Mesendoderm (in vitro differentiated cells): ENCODE data around the gene LMO2.

ENCODE experiments used
- DNase-seq: peaks from one replicate; pipeline ENCODE4 v3.0.0; 2013
- H2AK5ac ChIP-seq: 2 replicates; pipeline ENCODE4 v1.6.1; 2013; ENCODE audit warnings: low read length, inconsistent platforms
- H2BK120ac ChIP-seq: 2 replicates; pipeline ENCODE4 v1.6.1; 2013; ENCODE audit warnings: low read depth, mild to moderate bottlenecking, low read length, moderate library complexity, mixed read lengths
- H2BK15ac ChIP-seq: replicated peaks from 2 replicates; pipeline ENCODE4 v1.6.1; 2013; ENCODE audit warnings: low read depth, mild to moderate bottlenecking, moderate library complexity
- H2BK5ac ChIP-seq: 2 replicates; pipeline ENCODE4 v1.6.1; 2013; ENCODE audit warnings: low read length, inconsistent platforms
- H3K18ac ChIP-seq: 2 replicates; pipeline ENCODE4 v1.6.1; 2013; ENCODE audit warnings: mild to moderate bottlenecking, low read length, mixed read lengths
- H3K23ac ChIP-seq: one replicate; pipeline ENCODE4 v1.6.1; 2013; ENCODE audit warnings: low read length
- H3K27ac ChIP-seq: 2 replicates; pipeline ENCODE4 v1.5.1; 2013; ENCODE audit warnings: low read depth, mild to moderate bottlenecking, inconsistent platforms, low read length, moderate library complexity
- H3K27me3 ChIP-seq: 2 replicates; pipeline ENCODE4 v1.6.1; 2013; ENCODE audit warnings: low read length, control low read depth, mild to moderate bottlenecking, inconsistent platforms; ENCODE audit not compliant: insufficient read depth, poor library complexity
- H3K36me3 ChIP-seq: 2 replicates; pipeline ENCODE4 v1.6.1; 2013; ENCODE audit warnings: low read length, inconsistent platforms; ENCODE audit not compliant: control insufficient read depth, insufficient read depth
- H3K4ac ChIP-seq: one replicate; pipeline ENCODE4 v1.6.1; 2013; ENCODE audit warnings: low read depth, mild to moderate bottlenecking, low read length, moderate library complexity
- H3K4me1 ChIP-seq: 2 replicates; pipeline ENCODE4 v1.6.1; 2013; ENCODE audit warnings: low read depth, low read length, inconsistent platforms; ENCODE audit not compliant: control insufficient read depth
- H3K4me2 ChIP-seq: 2 replicates; pipeline ENCODE4 v1.6.1; 2013; ENCODE audit warnings: low read length
- H3K4me3 ChIP-seq: 2 replicates; pipeline ENCODE4 v1.5.1; 2013; ENCODE audit warnings: mild to moderate bottlenecking, low read length
- H3K56ac ChIP-seq: one replicate; pipeline ENCODE4 v1.6.1; 2013; ENCODE audit warnings: low read length
- H3K79me1 ChIP-seq: 2 replicates; pipeline ENCODE4 v1.6.1; 2013; ENCODE audit warnings: low read length, inconsistent platforms
- H3K79me2 ChIP-seq: 2 replicates; pipeline ENCODE4 v1.6.1; 2013; ENCODE audit warnings: mild to moderate bottlenecking, low read length; ENCODE audit not compliant: control insufficient read depth, insufficient read depth
- H3K9ac ChIP-seq: 2 replicates; pipeline ENCODE4 v1.6.1; 2013; ENCODE audit warnings: low read length, inconsistent platforms
- H4K5ac ChIP-seq: one replicate; pipeline ENCODE4 v1.6.1; 2013; ENCODE audit warnings: low read length
- H4K8ac ChIP-seq: one replicate; pipeline ENCODE4 v1.6.1; 2013; ENCODE audit warnings: low read depth, mild to moderate bottlenecking, control low read depth, low read length, moderate library complexity
- WGBS: extraction: QIAGEN DNeasy Blood & Tissue Kit; methylation state at CpG from one replicate; pipeline ENCODE4 v1.1.7; 2013; ENCODE audit warnings: low lambda C conversion rate, missing lambda C conversion rate; ENCODE audit not compliant: insufficient coverage; ENCODE audit errors: extremely low coverage; 5-methylcytosine and 5-hydroxymethylcytosine counted together

The LMO2 gene

DNA sequence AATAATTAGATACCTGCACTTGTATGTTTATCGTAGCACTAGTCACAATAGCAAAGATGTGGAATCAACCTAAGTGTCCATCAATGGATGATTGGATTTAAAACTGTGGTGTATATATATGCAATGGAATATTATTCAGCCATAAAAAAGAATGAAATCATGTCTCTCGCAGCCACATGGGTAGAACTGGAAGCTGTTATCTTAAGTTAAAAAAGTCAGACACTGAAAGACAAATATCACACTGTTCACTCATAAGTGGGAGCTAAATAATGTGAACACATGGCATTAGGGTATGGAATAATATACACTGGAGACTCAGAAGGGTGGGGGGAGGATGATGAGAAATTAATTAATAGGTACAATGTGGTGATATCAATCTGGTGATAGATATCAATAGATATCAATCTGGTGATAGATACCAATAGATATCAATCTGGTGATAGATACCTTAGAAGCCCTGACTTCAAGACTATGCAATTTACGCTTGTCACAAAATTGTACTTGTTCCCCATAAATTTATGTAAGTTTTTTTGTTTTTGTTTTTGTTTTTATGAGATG lies 2.0 kb downstream of the LMO2 start:
- H2BK15ac ChIP-seq, result no peak overlapping the region
- H3K79me2 ChIP-seq, result no peaks in the 10 kb centered on the region
- no peak overlapping the region for H4K8ac ChIP-seq
- H3K36me3 ChIP-seq, result no peaks in the 10 kb centered on the region
- H3K79me1 ChIP-seq, result no peaks in the 10 kb centered on the region
- no peak overlapping the region for H3K27ac ChIP-seq
- H2BK120ac ChIP-seq, result no peak overlapping the region
- no peak overlapping the region for H2AK5ac ChIP-seq
- no CpG with 5 or more reads among the region's 3 CpGs for WGBS
- H4K5ac ChIP-seq, result no peak overlapping the region
- no peak overlapping the region for H2BK5ac ChIP-seq
- H3K4me3 ChIP-seq, result no peak overlapping the region
- H3K4me1 ChIP-seq, result no peaks in the 10 kb centered on the region
- H3K4ac ChIP-seq, result no peak overlapping the region
- no peak overlapping the region for H3K9ac ChIP-seq
- no peaks in the 10 kb centered on the region for H3K27me3 ChIP-seq
- DNase-seq, result no peak
- H3K18ac ChIP-seq, result no peak overlapping the region
- no peak overlapping the region for H3K23ac ChIP-seq
- no peak overlapping the region for H3K56ac ChIP-seq
- no peak overlapping the region for H3K4me2 ChIP-seq

GRCh38 chr11:33889296-33889695 lies 2.6 kb downstream of the LMO2 start:
- H3K4me2 ChIP-seq, result no peak overlapping the region
- no peak overlapping the region for H4K8ac ChIP-seq
- no peak overlapping the region for H3K23ac ChIP-seq
- H4K5ac ChIP-seq, result no peak overlapping the region
- no peak overlapping the region for H3K18ac ChIP-seq
- no peaks in the 10 kb centered on the region for H3K4me1 ChIP-seq
- WGBS, result no CpG with 5 or more reads among the region's 6 CpGs
- H2BK5ac ChIP-seq, result no peak overlapping the region
- no peak overlapping the region for H2BK15ac ChIP-seq
- no peaks in the 10 kb centered on the region for H3K36me3 ChIP-seq
- no peak for DNase-seq
- no peaks in the 10 kb centered on the region for H3K79me2 ChIP-seq
- H3K27me3 ChIP-seq, result no peaks in the 10 kb centered on the region
- H2AK5ac ChIP-seq, result no peak overlapping the region
- H3K4ac ChIP-seq, result no peak overlapping the region
- H3K4me3 ChIP-seq, result no peak overlapping the region
- H3K27ac ChIP-seq, result no peak overlapping the region
- no peak overlapping the region for H3K56ac ChIP-seq
- H3K79me1 ChIP-seq, result no peaks in the 10 kb centered on the region
- no peak overlapping the region for H2BK120ac ChIP-seq
- no peak overlapping the region for H3K9ac ChIP-seq

DNA sequence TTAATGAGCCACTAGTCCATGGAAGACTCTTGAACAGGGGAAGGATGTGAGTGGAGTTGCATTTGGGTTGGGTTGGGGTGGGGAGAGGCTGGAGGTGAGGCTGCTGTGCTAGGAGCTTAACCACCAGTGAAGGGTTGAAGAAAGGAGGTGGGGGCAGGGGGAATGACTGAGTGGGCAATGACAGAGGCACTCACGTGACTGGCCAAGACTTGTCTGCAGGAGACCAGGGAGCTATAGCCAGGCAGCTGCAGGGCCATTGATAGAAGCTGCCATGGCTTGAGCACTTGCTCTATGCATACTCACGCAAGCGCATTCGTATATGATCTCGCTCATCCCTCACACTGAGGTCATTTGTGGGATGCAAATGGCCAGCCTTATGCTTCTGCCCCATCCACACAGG lies 4.0 kb downstream of the LMO2 start:
- Histone ChIP-seq H2AK5ac (no peak overlapping the region), H3K79me1 (no peaks in the 10 kb centered on the region), H3K4me2 (no peak overlapping the region), H3K4me3 (no peak overlapping the region), H2BK15ac (no peak overlapping the region), H3K36me3 (no peaks in the 10 kb centered on the region), H3K18ac (no peak overlapping the region), H3K79me2 (no peaks in the 10 kb centered on the region), H3K4me1 (no peaks in the 10 kb centered on the region), H2BK5ac (no peak overlapping the region), H3K23ac (no peak overlapping the region), H3K9ac (no peak overlapping the region), H2BK120ac (no peak overlapping the region), H3K27ac (no peak overlapping the region), H3K4ac (no peak overlapping the region), H3K56ac (no peak overlapping the region), H4K5ac (no peak overlapping the region), H4K8ac (no peak overlapping the region), H3K27me3 (no peaks in the 10 kb centered on the region)
- no peak for DNase-seq
- WGBS, result no CpG with 5 or more reads among the region's 5 CpGs

GRCh38 chr11:33885338-33886005 lies 6.4 kb downstream of the LMO2 start:
- no peak for DNase-seq
- no CpG with 5 or more reads among the region's 3 CpGs for WGBS
- H3K18ac ChIP-seq, result no peak overlapping the region
- no peak overlapping the region for H3K4me2 ChIP-seq
- no peak overlapping the region for H3K4ac ChIP-seq
- no peak overlapping the region for H3K23ac ChIP-seq
- no peak overlapping the region for H3K4me3 ChIP-seq
- H4K5ac ChIP-seq, result no peak overlapping the region
- no peaks in the 10 kb centered on the region for H3K36me3 ChIP-seq
- H2AK5ac ChIP-seq, result no peak overlapping the region
- H4K8ac ChIP-seq, result no peak overlapping the region
- no peak overlapping the region for H2BK120ac ChIP-seq
- H2BK15ac ChIP-seq, result no peak overlapping the region
- no peaks in the 10 kb centered on the region for H3K4me1 ChIP-seq
- no peak overlapping the region for H3K9ac ChIP-seq
- no peak overlapping the region for H3K27ac ChIP-seq
- H2BK5ac ChIP-seq, result no peak overlapping the region
- no peak overlapping the region for H3K56ac ChIP-seq
- no peaks in the 10 kb centered on the region for H3K79me2 ChIP-seq
- H3K79me1 ChIP-seq, result no peaks in the 10 kb centered on the region
- H3K27me3 ChIP-seq, result no peaks in the 10 kb centered on the region

GRCh38 chr11:33884601-33885000 lies 7.3 kb downstream of the LMO2 start:
- no CpG with 5 or more reads among the region's 3 CpGs for WGBS
- no peak overlapping the region for H2BK15ac ChIP-seq
- no peak overlapping the region for H3K9ac ChIP-seq
- H3K4me2 ChIP-seq, result no peak overlapping the region
- no peak overlapping the region for H3K56ac ChIP-seq
- no peak for DNase-seq
- H3K23ac ChIP-seq, result no peak overlapping the region
- H3K27ac ChIP-seq, result no peak overlapping the region
- no peaks in the 10 kb centered on the region for H3K27me3 ChIP-seq
- no peak overlapping the region for H4K8ac ChIP-seq
- H3K4ac ChIP-seq, result no peak overlapping the region
- H3K4me3 ChIP-seq, result no peak overlapping the region
- H4K5ac ChIP-seq, result no peak overlapping the region
- no peak overlapping the region for H3K18ac ChIP-seq
- no peaks in the 10 kb centered on the region for H3K79me2 ChIP-seq
- H2BK5ac ChIP-seq, result no peak overlapping the region
- no peaks in the 10 kb centered on the region for H3K79me1 ChIP-seq
- no peak overlapping the region for H2AK5ac ChIP-seq
- H3K4me1 ChIP-seq, result no peaks in the 10 kb centered on the region
- H3K36me3 ChIP-seq, result no peaks in the 10 kb centered on the region
- H2BK120ac ChIP-seq, result no peak overlapping the region

- Histone ChIP-seq H4K5ac (no peak overlapping the region), H2BK120ac (no peak overlapping the region), H3K36me3 (no peaks in the 10 kb centered on the region), H3K27me3 (no peaks in the 10 kb centered on the region), H3K79me1 (no peaks in the 10 kb centered on the region), H3K27ac (no peak overlapping the region), H3K9ac (no peak overlapping the region), H2BK5ac (no peak overlapping the region), H3K79me2 (no peaks in the 10 kb centered on the region), H3K4me3 (no peak overlapping the region), H3K4ac (no peak overlapping the region), H4K8ac (no peak overlapping the region), H2AK5ac (no peak overlapping the region), H3K23ac (no peak overlapping the region), H3K4me2 (no peak overlapping the region), H3K18ac (no peak overlapping the region), H2BK15ac (no peak overlapping the region), H3K4me1 (no peaks in the 10 kb centered on the region), H3K56ac (no peak overlapping the region)
- no CpG with 5 or more reads among the region's 5 CpGs for WGBS
- DNase-seq, result no peak
Observed at GRCh38 chr11:33884035-33884434, 7.8 kb downstream of the LMO2 start.
